ENCODE results near the gene PRKAA1. TPM values are rescaled to one million over a fixed set of nuclear protein-coding genes. Genes with fewer than 3 reads are reported as not detected.
A peak's percentile ranks its signal among the peaks of the same experiment; 100 is the strongest.

The PRKAA1 gene
- total and polyA plus RNA-seq, 2 of the 4 experiments (the other 2 are of a cell fraction), result 47.7 to 94.1 TPM

DNA sequence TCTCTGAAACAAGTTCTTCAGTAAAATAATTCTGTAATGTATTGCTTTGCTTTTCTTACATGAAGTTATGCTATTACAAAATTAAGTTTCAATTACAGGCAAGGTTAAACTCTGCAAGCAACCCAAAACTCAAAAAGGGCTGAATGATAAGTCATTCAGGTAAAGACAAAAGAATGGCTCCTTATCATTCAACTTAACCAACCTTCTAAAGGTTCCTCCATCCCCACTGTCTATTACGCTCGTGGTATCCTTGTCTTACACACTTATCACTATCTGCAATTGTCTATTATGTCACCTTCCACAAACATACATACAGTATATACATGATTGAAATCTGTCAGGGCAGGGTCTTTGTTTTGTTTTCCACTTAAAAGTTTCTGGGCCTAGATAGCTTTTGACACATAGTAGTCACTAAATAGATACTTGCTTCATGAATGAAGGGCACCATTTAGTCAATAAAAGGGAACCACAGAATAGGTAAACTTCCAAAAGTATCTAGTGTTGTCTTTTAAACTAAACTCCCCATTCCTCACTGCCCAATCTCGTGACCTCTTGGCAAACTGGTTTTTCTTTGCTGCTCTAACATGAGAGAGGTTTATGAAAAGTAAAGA lies 30.0 kb upstream of the PRKAA1 start:
- in situ Hi-C loops (cut with MboI; ENCODE audit: low sequenced_read_pairs), result no loop called here
- H3K9me1 ChIP-seq (ENCODE audit: insufficient read depth, low read length), result peaks cover 2% of the 10 kb centered on the region; the same call in 1 of the 2 replicates
- H3K4ac ChIP-seq (ENCODE audit: low read depth, low read length), result no peak overlapping the region
- H3K4me2 ChIP-seq (ENCODE audit: low read depth, low read length), result no peak overlapping the region
- 0 out of 2 replicates have a peak overlapping the region, but pooled peaks have one; percentile 16 for H3K23ac ChIP-seq (ENCODE audit: low read depth, low read length)
- WGBS, 2 experiments (ENCODE audit: extremely low coverage in 2 of 2, insufficient read length in 1 of 2), result no CpG with 5 or more reads among the region's 3 CpGs
- no peak for DNase-seq
- no peaks in the 10 kb centered on the region for H3K27me3 ChIP-seq (ENCODE audit: control insufficient read depth, insufficient read depth, low read length)
- intact Hi-C loops (cut with micrococcal nuclease), result no loop called here
- H4K91ac ChIP-seq (ENCODE audit: insufficient read depth, low read depth, low read length), result no peak overlapping the region
- H4K8ac ChIP-seq (ENCODE audit: low read depth in 2 of 2, low read length in 2 of 2), result no peak overlapping the region
- dilution Hi-C loops (cut with HindIII; ENCODE audit: low sequenced_read_pairs, unreplicated experiment), result no loop called here
- CTCF ChIA-PET, result no interaction called here
- no peak overlapping the region for H3K56ac ChIP-seq (ENCODE audit: extremely low read depth, insufficient read depth, low read length)
- H3K4me3 ChIP-seq (ENCODE audit: insufficient read depth, low read depth, low read length), result no peak overlapping the region
- POLR2A ChIA-PET (ENCODE audit: unreplicated experiment), result no interaction called here
- H2AK9ac ChIP-seq (replicated peaks; ENCODE audit: low read depth, low read length, poor library complexity), result no peak overlapping the region
- H2BK5ac ChIP-seq (ENCODE audit: low read depth, low read length, poor library complexity, severe bottlenecking), result no peak overlapping the region
- peaks cover 59% of the 10 kb centered on the region for H3K36me3 ChIP-seq (ENCODE audit: control insufficient read depth, insufficient read depth, low read length)
- peaks cover 77% of the 10 kb centered on the region for H4K20me1 ChIP-seq (ENCODE audit: insufficient read depth, low read length)
- no peaks in the 10 kb centered on the region for H3K9me3 ChIP-seq (ENCODE audit: control insufficient read depth, insufficient read depth, low read length)
- no peak overlapping the region for H3K9ac ChIP-seq (ENCODE audit: low read depth, low read length)
- H3K14ac ChIP-seq (replicated peaks; ENCODE audit: low read depth, low read length), result no peak overlapping the region
- H4K5ac ChIP-seq (ENCODE audit: low read depth, low read length), result no peak overlapping the region
- H2BK15ac ChIP-seq (ENCODE audit: low read depth, low read length), result no peak overlapping the region
- no peak overlapping the region for H3K18ac ChIP-seq (ENCODE audit: low read depth, low read length)
- no peak overlapping the region for H2BK20ac ChIP-seq (ENCODE audit: low read depth, low read length)
- H3K4me1 ChIP-seq (ENCODE audit: control insufficient read depth, insufficient read depth, low read length), result no peaks in the 10 kb centered on the region; the same call in 1 of the 2 replicates
- peak; percentile 14; the same call in 1 of the 2 replicates for TF ChIP-seq POLR2A (IDR thresholded peaks at IDR 0.05; ENCODE audit: low read depth, low read length)
- TF ChIP-seq RAD21 (IDR thresholded peaks at IDR 0.05; ENCODE audit: low read length), result no peak
- no peak for TF ChIP-seq MAFK (IDR thresholded peaks at IDR 0.05; ENCODE audit: low read depth, low read length)
- TF ChIP-seq CHD1 (IDR thresholded peaks at IDR 0.05; ENCODE audit: low read depth, low read length), result no peak
- H2BK120ac ChIP-seq (ENCODE audit: low read depth, low read length), result no peak overlapping the region
- no peak for ATAC-seq (ENCODE audit: low read depth)
- H3K27ac ChIP-seq (ENCODE audit: insufficient read depth, low read length), result no peak overlapping the region
- no peak overlapping the region for H2AFZ ChIP-seq (replicated peaks; ENCODE audit: low read length, poor library complexity)
- BruUV-seq (replicated peaks), result no TSS peak
- peaks cover 25 to 68% of the 10 kb centered on the region in 2 experiments for H3K79me1 ChIP-seq (ENCODE audit: low read depth in 1 of 2, low read length in 2 of 2)
- no peak overlapping the region for H2AK5ac ChIP-seq (ENCODE audit: low read depth, low read length)
